Measurements from ENCODE around the gene XPO4. TPM values are rescaled to one million over a fixed set of nuclear protein-coding genes. Genes with fewer than 3 reads are reported as not detected.
A peak's percentile ranks its signal among the peaks of the same experiment; 100 is the strongest.
"Not testable (repeated sequence)": the region's sequence is repeated elsewhere in the genome, so short reads cannot be mapped to it uniquely, and the experiment has no call there.

Gene XPO4
- polyA plus RNA-seq: 11.7 TPM
- long read RNA-seq, donor 1, full-length matches to known transcripts: 1 of 1 reads
- long read RNA-seq, donor 1, partial matches to known transcripts: 0 of 1 reads
- long read RNA-seq, donor 1, other reads (novel, unspliced or antisense): 0 of 1 reads
- long read RNA-seq, donor 2, full-length matches to known transcripts: 2 of 2 reads
- long read RNA-seq, donor 2, partial matches to known transcripts: 0 of 2 reads
- long read RNA-seq, donor 2, other reads (novel, unspliced or antisense): 0 of 2 reads
- long read RNA-seq, donor 3: 0 reads
- long read RNA-seq, donor 4: 0 reads
- long read RNA-seq, donor 5: 0 reads
- long read RNA-seq, donor 6, full-length matches to known transcripts: 1 of 1 reads
- long read RNA-seq, donor 6, partial matches to known transcripts: 0 of 1 reads
- long read RNA-seq, donor 6, other reads (novel, unspliced or antisense): 0 of 1 reads
- long read RNA-seq, donor 7: 0 reads
- long read RNA-seq, donor 8: 0 reads
- long read RNA-seq, donor 9: 0 reads
- long read RNA-seq, donor 10, full-length matches to known transcripts: 2 of 2 reads
- long read RNA-seq, donor 10, partial matches to known transcripts: 0 of 2 reads
- long read RNA-seq, donor 10, other reads (novel, unspliced or antisense): 0 of 2 reads
- long read RNA-seq, donor 11: 0 reads

DNA sequence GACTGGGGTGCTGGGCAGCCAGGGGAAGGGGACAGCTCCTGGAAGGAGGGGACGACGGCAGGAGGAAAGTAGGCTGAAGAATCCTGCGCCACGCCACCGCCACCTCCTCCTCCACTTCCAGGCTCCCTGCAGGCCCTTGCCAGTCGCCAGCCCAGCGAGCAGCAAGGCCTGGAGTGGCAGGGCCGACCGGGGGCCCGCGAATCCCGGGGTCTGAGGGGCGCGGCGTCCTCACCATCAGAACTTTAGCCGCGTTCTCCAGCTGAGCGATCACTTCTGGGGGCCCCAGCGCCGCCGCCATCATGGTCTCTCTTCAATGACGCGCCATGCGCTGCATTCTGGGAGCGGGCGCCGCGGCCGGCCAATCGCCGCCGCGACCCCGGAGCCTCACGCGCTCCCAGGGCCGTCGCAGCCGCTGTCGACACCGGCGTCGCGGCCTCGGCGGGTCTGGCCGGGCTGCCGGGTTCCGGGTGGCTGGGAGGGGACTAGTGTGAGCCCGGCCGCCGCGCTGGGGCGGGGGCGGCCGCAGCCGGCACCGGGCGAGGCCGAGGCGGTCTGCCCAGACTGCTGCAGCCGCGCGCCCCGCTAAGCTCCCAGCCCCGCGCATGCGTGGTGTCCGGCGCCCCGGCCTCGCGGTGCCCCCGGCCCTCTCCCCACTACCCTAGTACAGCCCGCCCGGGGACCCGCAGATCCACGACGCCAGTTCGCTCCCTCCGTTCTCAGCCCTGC, at the start of gene XPO4:
TSS of gene XPO4 (minus strand) at position 309 of the 726 bp plus-strand sequence. CDS start at position 301, 8 bp downstream.
- Histone ChIP-seq H3K9me3 (ENCODE audit: control insufficient read depth, low read depth, low read length) (no peaks in the 10 kb centered on the region), H3K36me3 (ENCODE audit: control insufficient read depth, insufficient read depth, low read length) (peaks cover 5% of the 10 kb centered on the region), H3K4me1 (ENCODE audit: control insufficient read depth, insufficient read depth, low read length) (peaks cover 4% of the 10 kb centered on the region), H3K27me3 (ENCODE audit: control insufficient read depth, insufficient read depth, low read length) (no peaks in the 10 kb centered on the region), H3K27ac (ENCODE audit: low read length) (peak within 1 kb of the TSS; percentile 92), H3K4me3 (ENCODE audit: low read length) (peak within 1 kb of the TSS; percentile 99)
- peak; percentile 66 to 88 for DNase-seq
- no CpG with 5 or more reads among the region's 81 CpGs for WGBS (ENCODE audit: insufficient coverage, low lambda C conversion rate)

- H3K4me1 ChIP-seq (ENCODE audit: control insufficient read depth, insufficient read depth, low read length); H3K36me3 ChIP-seq (ENCODE audit: control insufficient read depth, insufficient read depth, low read length); H3K9me3 ChIP-seq (ENCODE audit: control insufficient read depth, low read depth, low read length); DNase-seq; H3K27ac ChIP-seq (ENCODE audit: low read length); H3K4me3 ChIP-seq (ENCODE audit: low read length): not testable (repeated sequence)
- H3K27me3 ChIP-seq (ENCODE audit: control insufficient read depth, insufficient read depth, low read length): peaks cover 31% of the 10 kb centered on the region
- WGBS (ENCODE audit: insufficient coverage, low lambda C conversion rate): no CpG with 5 or more reads among the region's 3 CpGs
Observed at GRCh38 chr13:20948001-20948400, 45.5 kb upstream of the XPO4 start.

DNA sequence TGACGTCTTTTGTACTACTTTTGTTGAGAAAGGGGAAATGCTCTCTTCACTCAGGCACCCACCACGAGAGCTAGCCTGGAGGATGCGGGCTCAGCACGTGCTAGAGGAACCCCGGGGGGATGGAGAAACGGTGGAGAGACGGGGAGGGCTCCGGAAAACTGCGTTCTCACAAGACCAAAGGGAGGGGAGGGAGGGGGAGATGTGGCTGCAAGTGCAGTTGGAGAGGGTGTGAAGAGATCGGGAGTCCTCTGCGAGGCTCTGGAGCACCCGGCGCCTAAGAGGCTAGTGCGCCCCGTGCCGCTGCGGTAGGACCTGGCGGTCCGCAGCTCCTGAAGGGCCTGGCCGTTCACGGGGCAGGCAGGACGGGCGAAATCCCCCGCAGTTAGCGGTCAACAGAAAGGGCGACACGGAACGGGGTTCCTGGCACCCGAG, 43.4 kb upstream of the XPO4 start:
- 56% methylated on average over 1 of the region's 29 CpGs for WGBS (ENCODE audit: insufficient coverage, low lambda C conversion rate)
- no peak overlapping the region for H3K27ac ChIP-seq (ENCODE audit: low read length)
- no peak for DNase-seq
- no peaks in the 10 kb centered on the region for H3K9me3 ChIP-seq (ENCODE audit: control insufficient read depth, low read depth, low read length)
- H3K4me3 ChIP-seq (ENCODE audit: low read length): no peak overlapping the region
- no peaks in the 10 kb centered on the region for H3K36me3 ChIP-seq (ENCODE audit: control insufficient read depth, insufficient read depth, low read length)
- H3K27me3 ChIP-seq (ENCODE audit: control insufficient read depth, insufficient read depth, low read length): peaks cover 23% of the 10 kb centered on the region
- H3K4me1 ChIP-seq (ENCODE audit: control insufficient read depth, insufficient read depth, low read length): peaks cover 5% of the 10 kb centered on the region

DNA sequence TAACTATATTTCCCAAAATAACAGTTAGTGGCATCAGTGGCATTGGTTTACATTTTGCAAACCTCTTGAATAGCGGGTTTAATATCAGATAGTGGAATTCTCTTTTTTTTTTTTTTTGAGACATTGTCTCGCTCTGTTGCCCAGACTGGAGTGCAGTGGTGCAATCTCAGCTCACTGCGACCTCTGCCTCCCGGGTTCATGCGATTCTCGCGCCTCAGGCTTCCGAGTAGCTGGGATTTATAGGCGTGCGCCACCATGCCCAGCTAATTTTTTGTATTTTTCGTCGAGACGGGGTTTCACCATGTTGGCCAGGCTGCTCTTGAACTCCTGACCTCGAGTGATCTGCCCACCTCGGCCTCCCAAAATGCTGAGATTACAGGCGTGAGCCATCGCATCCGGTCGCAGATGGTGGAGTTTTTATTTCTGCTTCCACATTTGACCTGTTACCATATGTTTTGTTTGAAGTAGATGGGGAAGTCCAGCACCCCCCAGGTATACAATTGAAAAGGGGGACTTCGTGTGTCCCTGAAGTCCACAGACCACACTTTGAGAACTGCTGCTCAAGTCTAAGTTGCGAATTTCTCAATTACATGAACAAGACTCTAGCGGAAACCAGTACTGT, 40.5 kb upstream of the XPO4 start:
- WGBS (ENCODE audit: insufficient coverage, low lambda C conversion rate): 83% methylated on average over 1 of the region's 22 CpGs

DNA sequence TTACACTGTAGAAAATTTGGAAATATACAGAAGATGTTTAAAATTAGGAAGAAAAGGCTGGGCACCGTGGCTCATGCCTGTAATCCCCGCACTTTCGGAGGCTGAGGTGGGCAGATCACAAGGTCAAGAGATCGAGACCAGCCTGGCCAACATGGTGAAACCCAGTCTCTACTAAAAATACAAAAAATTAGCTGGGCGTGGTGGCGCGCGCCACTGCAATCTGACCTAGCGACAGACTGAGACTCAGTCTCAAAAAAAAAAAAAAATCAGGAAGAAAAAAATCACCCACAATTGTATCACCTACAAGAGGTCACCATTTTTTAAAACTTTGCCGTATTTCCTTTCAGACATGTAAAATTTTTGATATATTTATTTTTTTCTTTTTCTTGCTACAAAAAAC, 38.0 kb upstream of the XPO4 start:
- not testable (repeated sequence) for H3K9me3 ChIP-seq (ENCODE audit: control insufficient read depth, low read depth, low read length)

More for the DNA sequence above, 40.5 kb upstream of the XPO4 start:
- peaks cover 23% of the 10 kb centered on the region for H3K27me3 ChIP-seq (ENCODE audit: control insufficient read depth, insufficient read depth, low read length)
- H3K9me3 ChIP-seq (ENCODE audit: control insufficient read depth, low read depth, low read length): no peaks in the 10 kb centered on the region
- H3K27ac ChIP-seq (ENCODE audit: low read length): no peak overlapping the region
- H3K4me1 ChIP-seq (ENCODE audit: control insufficient read depth, insufficient read depth, low read length): peaks cover 12% of the 10 kb centered on the region
- H3K36me3 ChIP-seq (ENCODE audit: control insufficient read depth, insufficient read depth, low read length): no peaks in the 10 kb centered on the region
- DNase-seq: no peak
- no peak overlapping the region for H3K4me3 ChIP-seq (ENCODE audit: low read length)

DNA sequence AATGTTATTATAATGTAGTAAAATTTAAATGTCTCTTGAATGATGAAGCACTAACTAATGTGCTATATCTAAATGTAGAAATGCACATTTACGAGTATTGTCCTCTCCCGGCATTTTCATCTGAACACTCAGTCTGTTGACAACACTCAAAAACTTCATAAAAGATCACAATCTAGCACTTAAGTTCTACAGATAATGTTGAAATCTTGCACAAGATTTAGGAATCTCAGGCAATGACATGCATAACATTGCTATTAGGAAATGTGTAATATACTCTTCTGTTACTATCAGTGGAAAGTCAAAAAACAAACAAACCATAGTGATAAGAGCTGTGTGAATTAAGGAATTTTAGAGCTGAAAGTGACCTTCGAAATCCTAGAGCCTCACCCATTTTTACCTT, 37.5 kb upstream of the XPO4 start:
- Histone ChIP-seq H3K4me3 (ENCODE audit: low read length) (no peak overlapping the region), H3K4me1 (ENCODE audit: control insufficient read depth, insufficient read depth, low read length) (peaks cover 12% of the 10 kb centered on the region), H3K9me3 (ENCODE audit: control insufficient read depth, low read depth, low read length) (no peaks in the 10 kb centered on the region), H3K27me3 (ENCODE audit: control insufficient read depth, insufficient read depth, low read length) (peaks cover 2% of the 10 kb centered on the region), H3K36me3 (ENCODE audit: control insufficient read depth, insufficient read depth, low read length) (no peaks in the 10 kb centered on the region), H3K27ac (ENCODE audit: low read length) (no peak overlapping the region)
- DNase-seq: peak in 1 of 2 donors; percentile 20
- no CpG with 5 or more reads among the region's 3 CpGs for WGBS (ENCODE audit: insufficient coverage, low lambda C conversion rate)

More for the DNA sequence above, 38.0 kb upstream of the XPO4 start:
- DNase-seq; H3K27me3 ChIP-seq (ENCODE audit: control insufficient read depth, insufficient read depth, low read length); H3K36me3 ChIP-seq (ENCODE audit: control insufficient read depth, insufficient read depth, low read length); H3K4me3 ChIP-seq (ENCODE audit: low read length); H3K27ac ChIP-seq (ENCODE audit: low read length): not testable (repeated sequence)
- peaks cover 12% of the 10 kb centered on the region for H3K4me1 ChIP-seq (ENCODE audit: control insufficient read depth, insufficient read depth, low read length)
- no CpG with 5 or more reads among the region's 10 CpGs for WGBS (ENCODE audit: insufficient coverage, low lambda C conversion rate)

DNA sequence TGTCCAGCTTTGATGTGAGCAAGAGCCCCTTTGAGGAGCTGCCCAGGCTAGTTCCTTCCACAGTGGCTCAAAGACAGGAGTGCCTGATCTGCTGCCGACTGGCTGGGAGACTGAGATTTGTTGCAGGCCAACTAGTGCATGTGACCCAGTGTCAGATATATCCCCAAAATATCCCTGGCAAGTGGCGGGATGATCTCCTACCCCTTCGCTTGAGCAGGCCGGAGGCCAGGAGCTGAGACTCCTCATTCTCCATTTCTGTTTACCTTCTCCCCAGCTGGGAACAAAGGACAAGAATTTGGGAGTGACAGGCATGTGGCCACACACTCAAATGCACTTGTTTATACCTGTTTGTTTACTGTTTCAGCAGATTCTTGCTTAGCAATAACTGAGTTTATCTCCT, 37.1 kb upstream of the XPO4 start:
- peaks cover 12% of the 10 kb centered on the region for H3K4me1 ChIP-seq (ENCODE audit: control insufficient read depth, insufficient read depth, low read length)
- H3K27ac ChIP-seq (ENCODE audit: low read length): no peak overlapping the region
- no CpG with 5 or more reads among the region's 4 CpGs for WGBS (ENCODE audit: insufficient coverage, low lambda C conversion rate)
- H3K9me3 ChIP-seq (ENCODE audit: control insufficient read depth, low read depth, low read length): no peaks in the 10 kb centered on the region
- no peaks in the 10 kb centered on the region for H3K36me3 ChIP-seq (ENCODE audit: control insufficient read depth, insufficient read depth, low read length)
- DNase-seq: no peak
- H3K4me3 ChIP-seq (ENCODE audit: low read length): no peak overlapping the region
- no peaks in the 10 kb centered on the region for H3K27me3 ChIP-seq (ENCODE audit: control insufficient read depth, insufficient read depth, low read length)

DNA sequence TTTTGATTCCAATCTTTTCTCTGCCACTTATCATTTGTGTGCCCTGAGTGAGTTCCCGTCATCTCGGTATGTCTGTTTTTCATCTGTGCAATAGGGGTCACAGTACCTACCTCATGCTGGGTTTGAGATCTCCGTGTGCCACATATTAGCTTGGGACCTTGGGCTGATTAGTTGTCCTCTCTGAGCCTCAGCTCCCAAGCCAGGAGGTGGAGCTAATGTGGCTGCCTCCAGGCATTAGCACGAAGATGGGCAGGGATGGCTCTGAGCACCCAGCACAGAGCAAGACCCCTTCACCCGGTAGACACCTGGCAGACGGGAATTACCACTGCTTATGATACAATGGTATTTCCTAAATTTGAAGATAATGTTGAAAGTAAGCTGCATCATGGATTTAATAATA, 35.8 kb upstream of the XPO4 start:
- Histone ChIP-seq H3K4me1 (ENCODE audit: control insufficient read depth, insufficient read depth, low read length) (peaks cover 11% of the 10 kb centered on the region), H3K27me3 (ENCODE audit: control insufficient read depth, insufficient read depth, low read length) (no peaks in the 10 kb centered on the region), H3K36me3 (ENCODE audit: control insufficient read depth, insufficient read depth, low read length) (no peaks in the 10 kb centered on the region), H3K9me3 (ENCODE audit: control insufficient read depth, low read depth, low read length) (no peaks in the 10 kb centered on the region), H3K27ac (ENCODE audit: low read length) (no peak overlapping the region), H3K4me3 (ENCODE audit: low read length) (no peak overlapping the region)
- WGBS (ENCODE audit: insufficient coverage, low lambda C conversion rate): no CpG with 5 or more reads among the region's 6 CpGs
- DNase-seq: no peak

GRCh38 chr13:20927596-20928257, 25.2 kb upstream of the XPO4 start:
- no peak for DNase-seq
- Histone ChIP-seq H3K27ac (ENCODE audit: low read length) (no peak overlapping the region), H3K4me1 (ENCODE audit: control insufficient read depth, insufficient read depth, low read length) (no peaks in the 10 kb centered on the region), H3K36me3 (ENCODE audit: control insufficient read depth, insufficient read depth, low read length) (no peaks in the 10 kb centered on the region), H3K4me3 (ENCODE audit: low read length) (no peak overlapping the region), H3K9me3 (ENCODE audit: control insufficient read depth, low read depth, low read length) (no peaks in the 10 kb centered on the region), H3K27me3 (ENCODE audit: control insufficient read depth, insufficient read depth, low read length) (no peaks in the 10 kb centered on the region)
- WGBS (ENCODE audit: insufficient coverage, low lambda C conversion rate): 73% methylated on average over 2 of the region's 4 CpGs

All from large intestine (tissue), 12 donors.